NCI-H1417 (cell line): ENCODE data around the gene BDNF.

Experiments used
- DNase-seq, 3 experiments: peaks; one replicate each; lab custom pipeline; 2025; lab: John Stamatoyannopoulos, UW

Gene BDNF

GRCh38 chr11:27705873-27706820 lies 5.9 kb upstream of the BDNF start:
- peak; percentile 28 to 53 (median 40) for DNase-seq

- DNase-seq: no peak
Measured at GRCh38 chr11:27703481-27703880, 3.2 kb upstream of the BDNF start.

DNA sequence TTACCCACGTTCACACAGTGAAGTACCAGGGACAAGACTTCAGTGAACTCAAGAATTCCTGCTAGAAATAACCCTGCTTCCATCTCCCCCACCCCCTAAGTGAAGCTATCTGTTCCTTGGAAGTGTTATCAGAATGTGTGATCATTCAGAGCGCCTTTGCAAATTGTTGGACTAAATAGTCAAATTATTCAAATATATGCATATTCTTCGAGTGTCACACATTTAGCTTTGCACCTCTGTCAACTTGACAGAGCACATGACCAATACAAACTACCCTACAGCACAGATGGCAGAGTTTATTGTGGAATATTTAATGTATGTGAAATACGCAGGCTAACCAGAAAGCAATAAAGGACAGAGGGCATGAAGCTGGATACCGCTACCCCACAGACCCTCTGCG lies 2.6 kb upstream of the BDNF start:
- DNase-seq: no peak

DNA sequence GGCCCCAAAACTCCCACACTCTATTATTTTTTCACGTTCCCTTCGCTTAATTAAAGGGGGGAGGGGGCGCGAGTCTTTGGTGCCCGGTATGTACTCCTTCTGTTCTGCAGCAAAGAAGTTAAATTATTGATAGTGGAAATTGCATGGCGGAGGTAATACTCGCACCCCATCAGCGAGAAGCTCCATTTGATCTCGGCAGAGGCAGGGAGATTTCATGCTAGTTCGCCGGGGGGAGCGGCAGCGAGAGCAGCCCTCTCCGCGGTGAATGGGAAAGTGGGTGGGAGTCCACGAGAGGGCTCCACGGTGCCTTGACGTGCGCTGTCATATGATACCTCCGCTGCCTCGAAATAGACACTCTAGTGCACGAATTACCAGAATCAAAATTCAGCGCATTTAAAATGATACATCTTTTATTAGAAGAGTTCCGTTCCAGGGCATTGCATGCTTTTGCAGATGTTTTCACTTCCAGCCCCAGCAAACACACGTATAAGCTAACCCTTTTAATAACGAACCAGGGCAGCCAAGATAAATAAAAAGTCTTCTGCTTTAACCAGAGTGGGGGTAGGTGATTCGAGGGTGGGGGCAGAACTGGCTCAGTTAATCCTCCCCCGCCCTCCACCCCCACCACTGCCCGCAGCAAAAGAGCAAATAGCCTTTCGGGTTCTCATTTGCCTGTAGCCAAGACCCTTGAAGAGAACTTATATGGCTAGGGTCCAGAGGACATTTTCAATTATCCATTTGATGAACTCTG lies 1.3 kb upstream of the BDNF start:
- DNase-seq: peak; percentile 49 to 72 (median 54)

DNA sequence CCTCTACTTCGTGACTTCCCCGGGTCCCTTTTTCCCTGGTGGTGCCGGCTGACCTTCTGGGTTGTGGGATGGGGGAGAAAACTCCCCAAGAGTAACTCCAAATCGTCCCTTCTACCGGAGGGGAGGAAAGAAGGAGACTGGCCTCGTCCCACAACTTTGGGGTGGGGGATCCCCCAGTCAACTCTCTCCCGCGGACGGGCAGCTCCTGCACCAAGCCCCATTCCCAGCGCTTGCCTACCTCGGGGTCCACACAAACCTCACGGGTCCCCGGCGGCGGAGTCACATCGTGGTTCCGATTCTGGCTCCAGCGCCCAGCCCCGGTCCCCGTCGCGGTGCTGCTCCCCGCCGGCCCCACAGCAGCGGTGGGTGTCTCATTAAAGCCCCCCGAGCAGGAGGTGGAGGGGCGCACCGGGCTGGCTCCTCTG lies 317 bp downstream of the BDNF start:
- DNase-seq: peak in 2 of 3 experiments; percentile 51 to 55

GRCh38 chr11:27699242-27699925 lies 871 bp downstream of the BDNF start:
- DNase-seq: peak in 2 of 3 experiments; percentile 75 to 76

DNA sequence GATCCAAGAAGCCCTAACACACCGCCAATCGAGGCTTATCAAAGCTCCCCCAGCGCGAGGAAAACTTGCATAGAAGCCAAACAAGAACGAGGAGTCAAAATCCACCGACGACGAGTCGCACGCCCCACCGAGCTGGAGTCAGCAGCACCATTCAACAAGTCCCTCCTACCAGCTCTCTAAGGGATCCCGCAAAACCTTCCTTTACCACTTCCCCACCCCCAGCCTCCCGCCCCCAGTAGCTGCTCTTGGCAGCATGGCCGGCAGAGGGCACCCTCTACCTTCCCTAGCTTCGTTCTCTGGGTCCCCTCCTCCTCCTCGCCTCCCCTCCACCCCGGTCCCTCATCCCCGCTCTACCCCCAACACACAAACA lies 1.4 kb downstream of the BDNF start:
- DNase-seq: peak; percentile 60 to 87 (median 76)

- DNase-seq: no peak
Measured at GRCh38 chr11:27697679-27698275, 2.5 kb downstream of the BDNF start.

- DNase-seq: peak in 1 of 3 experiments; percentile 70
Measured at GRCh38 chr11:27696961-27697360, 3.3 kb downstream of the BDNF start.

- DNase-seq: no peak
Measured at GRCh38 chr11:27696115-27696514, 4.1 kb downstream of the BDNF start.

GRCh38 chr11:27694992-27695391 lies 5.3 kb downstream of the BDNF start:
- DNase-seq: peak in 2 of 3 experiments; percentile 26 to 40

DNA sequence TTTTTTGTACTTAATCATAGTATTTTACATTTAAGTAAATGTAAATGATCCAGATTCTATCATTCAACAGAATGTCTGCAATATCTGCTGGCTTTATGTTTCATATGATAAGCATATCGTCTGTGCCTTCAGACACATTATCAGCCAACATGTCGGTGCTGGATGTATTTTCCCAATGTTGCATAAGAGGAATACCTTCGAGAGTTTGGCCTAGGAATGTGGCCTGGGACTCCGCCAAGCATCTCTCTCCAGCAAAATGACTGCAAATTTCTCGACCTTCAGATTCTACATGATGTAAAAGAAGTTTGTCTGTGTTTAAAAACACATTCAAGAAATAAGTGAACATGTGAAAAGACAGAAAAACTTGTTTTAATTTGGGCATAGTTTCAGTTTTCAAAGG lies 6.9 kb downstream of the BDNF start:
- no peak for DNase-seq

- no peak for DNase-seq
Measured at GRCh38 chr11:27692781-27693180, 7.5 kb downstream of the BDNF start.

DNA sequence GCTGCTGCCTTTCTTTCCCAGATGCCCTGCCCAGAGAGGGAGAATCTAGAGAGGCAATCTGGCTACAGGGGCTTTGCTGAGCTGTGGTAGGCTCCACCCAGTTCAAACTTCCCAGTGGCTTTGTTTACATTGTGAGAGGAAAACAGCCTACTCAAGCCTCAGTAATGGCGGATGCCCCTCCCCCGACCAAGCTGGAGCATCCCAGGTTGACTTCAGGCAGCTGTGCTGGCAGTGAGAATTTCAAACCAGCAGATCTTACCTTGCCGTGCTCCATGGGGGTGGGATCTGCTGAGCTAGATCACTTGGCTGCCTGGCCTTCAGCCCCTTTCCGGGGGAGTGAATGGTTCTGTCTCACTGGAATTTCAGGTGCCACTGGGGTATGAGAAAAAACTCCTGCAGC lies 12.2 kb downstream of the BDNF start:
- DNase-seq: peak; percentile 18 to 59 (median 31)

- DNase-seq: no peak
Measured at GRCh38 chr11:27681664-27682063, 18.6 kb downstream of the BDNF start.

DNA sequence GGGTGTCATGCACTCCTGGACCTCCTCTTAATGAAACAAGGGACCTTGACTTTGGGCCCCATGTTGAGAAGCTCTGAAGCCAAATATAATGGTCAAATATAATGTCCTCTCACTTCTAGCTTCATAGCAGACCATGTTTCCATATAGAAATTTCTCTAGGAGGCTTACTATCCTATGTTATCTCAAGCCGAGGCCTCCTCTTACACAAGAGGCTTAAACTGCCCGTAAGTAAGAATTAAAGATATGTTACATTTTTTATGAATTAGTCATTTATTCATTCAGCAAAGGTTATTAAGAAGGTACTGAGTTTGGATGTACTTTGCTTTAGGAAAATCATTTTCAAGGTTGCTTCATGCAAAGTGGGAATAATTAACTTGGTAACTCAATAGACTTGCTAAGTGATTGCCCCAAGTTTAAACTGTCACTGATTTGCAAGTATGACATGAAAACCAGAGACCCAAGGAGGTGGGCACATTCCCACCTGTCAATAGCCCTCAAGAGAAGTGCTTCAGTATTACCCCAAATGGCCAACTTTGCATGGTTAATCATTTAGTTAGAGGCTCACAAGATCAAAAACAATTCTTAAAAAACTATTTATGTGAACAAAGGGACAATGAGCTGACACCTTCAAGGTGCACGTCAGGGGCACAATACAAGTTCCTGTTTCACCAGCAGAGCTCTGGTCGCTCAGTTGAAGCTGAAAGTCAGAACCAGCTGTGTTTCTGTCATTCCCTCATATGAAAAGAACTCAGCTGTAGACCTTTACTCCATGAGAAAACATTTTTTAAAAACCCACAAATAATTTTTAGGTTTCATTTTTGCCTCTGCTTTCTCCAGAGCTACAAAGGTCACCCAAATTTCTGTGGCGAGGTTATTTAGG lies 20.9 kb downstream of the BDNF start:
- no peak for DNase-seq

DNA sequence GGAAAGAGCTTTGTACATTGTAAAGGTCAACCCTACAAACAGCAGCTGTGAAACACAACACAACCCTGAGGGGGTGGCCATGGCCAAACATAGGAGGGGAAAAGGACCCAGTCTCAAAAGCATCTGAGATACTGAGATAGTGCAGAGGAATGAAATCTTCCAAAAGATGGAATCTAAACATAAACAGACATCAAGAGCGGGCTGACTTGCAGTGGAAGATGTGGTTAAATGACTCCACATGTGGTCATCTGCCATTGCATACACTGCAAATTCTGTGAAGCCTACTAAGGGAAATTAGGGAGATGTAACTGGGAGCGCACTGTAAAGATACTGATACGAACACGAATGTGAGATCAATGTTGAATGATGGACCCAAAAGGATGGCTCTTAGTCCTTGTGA lies 22.0 kb downstream of the BDNF start:
- no peak for DNase-seq

GRCh38 chr11:27677108-27677507 lies 23.1 kb downstream of the BDNF start:
- no peak for DNase-seq

DNA sequence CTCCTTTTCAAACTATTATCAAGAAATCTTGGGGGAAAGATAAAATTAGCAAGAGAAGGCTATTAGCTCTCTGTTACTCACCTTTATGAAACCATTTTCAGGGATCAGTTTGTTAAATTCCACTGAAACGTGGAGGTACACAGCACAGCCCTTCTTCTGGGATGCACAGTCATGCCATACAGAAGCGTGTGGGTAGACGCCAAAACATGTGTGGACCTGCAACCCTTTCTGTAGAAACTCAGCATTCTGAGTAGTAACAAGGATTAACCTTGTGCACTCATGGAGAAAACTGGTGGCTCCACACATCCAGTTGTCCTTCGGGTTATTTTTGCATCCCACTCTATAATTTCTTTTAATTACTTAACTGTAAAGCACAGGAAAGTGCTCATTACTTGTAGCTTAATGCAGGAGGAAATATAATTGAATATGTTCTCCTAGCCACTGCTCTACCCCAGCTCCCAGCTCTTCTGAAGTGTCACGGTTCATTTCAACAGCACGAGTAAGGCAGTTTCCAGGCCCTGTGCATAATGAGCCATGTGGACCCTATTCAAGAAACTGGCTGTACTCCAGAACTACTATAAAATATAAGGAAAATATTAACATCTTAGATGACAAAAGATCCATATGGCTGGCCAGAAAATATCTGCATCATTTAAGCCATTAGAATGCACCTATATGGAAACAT lies 26.1 kb downstream of the BDNF start:
- peak; percentile 26 to 77 (median 64) for DNase-seq

DNA sequence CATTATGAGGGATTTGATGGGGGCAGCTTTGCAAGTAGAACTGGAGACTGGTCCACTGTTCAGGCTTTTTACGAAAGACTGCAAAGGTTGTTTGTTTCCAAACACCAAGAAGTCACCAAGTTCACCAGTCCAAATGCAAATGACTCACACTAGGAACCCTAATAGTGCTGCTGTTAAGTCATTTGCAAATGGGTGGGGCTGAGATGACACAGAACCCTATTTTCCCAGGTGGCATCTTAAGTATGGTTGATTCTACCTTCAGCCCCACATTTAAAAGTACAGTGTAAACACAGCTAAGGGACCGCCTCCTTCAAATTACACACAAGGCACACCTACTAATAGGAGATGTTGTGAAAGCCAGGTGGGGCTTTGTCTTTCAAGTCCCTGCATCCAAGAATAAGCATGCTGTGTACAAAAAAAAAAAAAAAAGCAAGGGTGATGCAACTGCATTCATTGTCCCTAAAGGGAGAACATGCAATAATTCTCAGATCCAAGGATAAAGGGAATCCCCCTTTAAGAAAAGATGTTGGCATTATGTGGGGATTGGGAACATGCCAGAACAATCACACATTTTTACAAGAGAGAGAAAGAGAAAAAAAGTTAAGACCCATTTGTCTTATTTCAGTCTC lies 27.3 kb downstream of the BDNF start:
- peak; percentile 39 to 79 (median 65) for DNase-seq
